ENCODE data around the gene CRADD.

DNA sequence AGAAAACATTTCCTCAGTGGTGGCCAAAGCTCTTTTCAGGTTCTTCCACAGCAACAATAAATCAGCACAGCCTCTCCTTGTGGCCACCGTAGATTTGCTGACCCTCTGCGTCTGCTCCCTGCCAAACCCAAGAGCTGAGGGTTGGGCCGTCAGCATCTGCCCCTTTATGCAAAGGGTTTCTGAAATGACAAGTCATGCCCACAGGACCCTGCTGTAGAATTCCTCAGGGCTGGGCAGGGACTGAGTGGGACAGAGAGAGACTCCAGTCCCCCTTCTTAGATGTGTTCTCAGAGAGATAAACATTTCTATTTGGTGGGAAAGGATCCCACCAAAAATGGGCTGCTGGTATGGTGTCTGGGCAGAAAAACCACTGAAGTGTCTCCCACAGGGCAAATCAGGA lies 238.2 kb downstream of the CRADD start:
- TF ChIP-seq, protein P1, sequence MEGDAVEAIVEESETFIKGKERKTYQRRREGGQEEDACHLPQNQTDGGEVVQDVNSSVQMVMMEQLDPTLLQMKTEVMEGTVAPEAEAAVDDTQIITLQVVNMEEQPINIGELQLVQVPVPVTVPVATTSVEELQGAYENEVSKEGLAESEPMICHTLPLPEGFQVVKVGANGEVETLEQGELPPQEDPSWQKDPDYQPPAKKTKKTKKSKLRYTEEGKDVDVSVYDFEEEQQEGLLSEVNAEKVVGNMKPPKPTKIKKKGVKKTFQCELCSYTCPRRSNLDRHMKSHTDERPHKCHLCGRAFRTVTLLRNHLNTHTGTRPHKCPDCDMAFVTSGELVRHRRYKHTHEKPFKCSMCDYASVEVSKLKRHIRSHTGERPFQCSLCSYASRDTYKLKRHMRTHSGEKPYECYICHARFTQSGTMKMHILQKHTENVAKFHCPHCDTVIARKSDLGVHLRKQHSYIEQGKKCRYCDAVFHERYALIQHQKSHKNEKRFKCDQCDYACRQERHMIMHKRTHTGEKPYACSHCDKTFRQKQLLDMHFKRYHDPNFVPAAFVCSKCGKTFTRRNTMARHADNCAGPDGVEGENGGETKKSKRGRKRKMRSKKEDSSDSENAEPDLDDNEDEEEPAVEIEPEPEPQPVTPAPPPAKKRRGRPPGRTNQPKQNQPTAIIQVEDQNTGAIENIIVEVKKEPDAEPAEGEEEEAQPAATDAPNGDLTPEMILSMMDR (IDR thresholded peaks at IDR 0.05) = no peak
- TF ChIP-seq GABPA (IDR thresholded peaks at IDR 0.05; ENCODE audit: low read depth) = no peak
